Mammary epithelial cell (primary cell): ENCODE results near the gene HOXA7.

Experiments
- EZH2 ChIP-seq: IDR thresholded peaks from 2 replicates; pipeline ENCODE4 v1.6.1; 2012; ENCODE audit warnings: low read length, inconsistent platforms, borderline replicate concordance
- TF ChIP-seq, protein P1 (sequence below), 2 donors: IDR thresholded peaks in 1 of 2; conservative IDR thresholded peaks in 1 of 2; 2 replicates each; pipeline ENCODE4 v1.5.1; 2011 to 2012; ENCODE audit warnings: inconsistent platforms in 2 of 2, low read length in 2 of 2, mild to moderate bottlenecking in 2 of 2, control low read depth in 1 of 2, low read depth in 1 of 2; ENCODE audit not compliant: insufficient read depth in 1 of 2; ENCODE audit errors: extremely low read depth in 1 of 2

DNA sequence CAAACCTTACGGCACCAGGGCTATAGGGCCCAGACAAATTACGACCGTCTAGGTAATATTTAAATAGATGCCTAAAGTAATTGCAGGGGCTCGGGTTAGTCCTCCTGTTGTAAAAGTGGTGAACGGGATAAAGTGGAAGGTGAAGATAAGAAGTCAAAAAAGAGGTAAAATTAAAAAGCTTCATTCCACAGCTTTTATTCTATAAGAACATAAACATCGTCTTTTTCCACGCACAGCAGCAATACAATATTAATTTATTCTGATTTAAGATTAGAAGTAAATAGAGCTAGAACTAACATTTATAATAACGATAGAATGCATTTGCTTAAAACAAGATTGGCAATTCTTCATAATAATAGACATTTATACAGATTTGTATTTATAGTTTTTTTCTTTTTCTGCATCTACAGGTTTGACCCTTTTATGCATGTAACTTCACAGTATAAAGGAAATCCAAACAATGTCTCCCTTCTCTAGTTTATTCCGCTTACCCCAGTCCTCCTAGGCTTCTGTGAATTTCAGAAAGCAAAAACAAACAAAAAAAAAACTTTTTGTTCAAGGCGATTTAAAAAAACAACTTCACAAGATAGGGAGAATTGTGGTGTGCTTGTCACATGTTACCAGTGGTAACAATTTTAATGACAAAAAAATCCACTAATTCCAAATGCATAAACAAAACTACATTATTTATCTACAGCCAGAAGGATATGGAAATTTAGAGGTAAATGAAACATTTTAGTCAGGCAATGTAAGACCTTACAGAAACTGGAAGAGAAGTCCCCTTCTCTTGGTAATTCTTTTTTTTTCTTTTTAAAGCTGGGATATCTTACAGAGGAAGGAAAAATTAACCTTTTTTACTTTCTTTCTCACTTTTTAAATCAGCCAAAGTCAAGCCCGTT, 14.2 kb upstream of the HOXA7 start:
- TF ChIP-seq, protein P1, sequence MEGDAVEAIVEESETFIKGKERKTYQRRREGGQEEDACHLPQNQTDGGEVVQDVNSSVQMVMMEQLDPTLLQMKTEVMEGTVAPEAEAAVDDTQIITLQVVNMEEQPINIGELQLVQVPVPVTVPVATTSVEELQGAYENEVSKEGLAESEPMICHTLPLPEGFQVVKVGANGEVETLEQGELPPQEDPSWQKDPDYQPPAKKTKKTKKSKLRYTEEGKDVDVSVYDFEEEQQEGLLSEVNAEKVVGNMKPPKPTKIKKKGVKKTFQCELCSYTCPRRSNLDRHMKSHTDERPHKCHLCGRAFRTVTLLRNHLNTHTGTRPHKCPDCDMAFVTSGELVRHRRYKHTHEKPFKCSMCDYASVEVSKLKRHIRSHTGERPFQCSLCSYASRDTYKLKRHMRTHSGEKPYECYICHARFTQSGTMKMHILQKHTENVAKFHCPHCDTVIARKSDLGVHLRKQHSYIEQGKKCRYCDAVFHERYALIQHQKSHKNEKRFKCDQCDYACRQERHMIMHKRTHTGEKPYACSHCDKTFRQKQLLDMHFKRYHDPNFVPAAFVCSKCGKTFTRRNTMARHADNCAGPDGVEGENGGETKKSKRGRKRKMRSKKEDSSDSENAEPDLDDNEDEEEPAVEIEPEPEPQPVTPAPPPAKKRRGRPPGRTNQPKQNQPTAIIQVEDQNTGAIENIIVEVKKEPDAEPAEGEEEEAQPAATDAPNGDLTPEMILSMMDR (conservative IDR thresholded peaks at IDR 0.05 in 1 of 2, IDR thresholded peaks at IDR 0.05 in 1 of 2; ENCODE audit: extremely low read depth in 1 of 2, insufficient read depth in 1 of 2, low read depth in 1 of 2, low read length in 2 of 2) = no peak
- no peak for TF ChIP-seq EZH2
